Measurements from ENCODE around the gene AFAP1L2. TPM values are rescaled to one million over a fixed set of nuclear protein-coding genes. Genes with fewer than 3 reads are reported as not detected.

Gene AFAP1L2
- total RNA-seq, 1 donor, result 0.94 TPM

GRCh38 chr10:114311023-114311422 lies 93.3 kb downstream of the AFAP1L2 start:
- no peaks in the 10 kb centered on the region for H3K9me3 ChIP-seq (ENCODE audit: low read depth, low read length)
- H3K4me1 ChIP-seq (ENCODE audit: insufficient read depth, low read length), result no peaks in the 10 kb centered on the region
- H3K4me3 ChIP-seq (ENCODE audit: low read length), result no peak overlapping the region
- no peaks in the 10 kb centered on the region for H3K27me3 ChIP-seq (ENCODE audit: insufficient read depth, low read length)

GRCh38 chr10:114310346-114310745 lies 94.0 kb downstream of the AFAP1L2 start:
- H3K27me3 ChIP-seq (ENCODE audit: insufficient read depth, low read length), result no peaks in the 10 kb centered on the region
- no peaks in the 10 kb centered on the region for H3K4me1 ChIP-seq (ENCODE audit: insufficient read depth, low read length)
- no peaks in the 10 kb centered on the region for H3K9me3 ChIP-seq (ENCODE audit: low read depth, low read length)
- no peak overlapping the region for H3K4me3 ChIP-seq (ENCODE audit: low read length)

GRCh38 chr10:114309364-114309651 lies 95.0 kb downstream of the AFAP1L2 start:
- Histone ChIP-seq H3K4me1 (ENCODE audit: insufficient read depth, low read length) (peaks cover 5% of the 10 kb centered on the region), H3K4me3 (ENCODE audit: low read length) (no peak overlapping the region), H3K9me3 (ENCODE audit: low read depth, low read length) (no peaks in the 10 kb centered on the region), H3K27me3 (ENCODE audit: insufficient read depth, low read length) (no peaks in the 10 kb centered on the region)

GRCh38 chr10:114308531-114309363 lies 95.6 kb downstream of the AFAP1L2 start:
- Histone ChIP-seq H3K27me3 (ENCODE audit: insufficient read depth, low read length) (no peaks in the 10 kb centered on the region), H3K4me1 (ENCODE audit: insufficient read depth, low read length) (peaks cover 7% of the 10 kb centered on the region), H3K4me3 (ENCODE audit: low read length) (no peak overlapping the region), H3K9me3 (ENCODE audit: low read depth, low read length) (no peaks in the 10 kb centered on the region)

GRCh38 chr10:114307731-114308130 lies 96.6 kb downstream of the AFAP1L2 start:
- Histone ChIP-seq H3K9me3 (ENCODE audit: low read depth, low read length) (no peaks in the 10 kb centered on the region), H3K4me3 (ENCODE audit: low read length) (no peak overlapping the region), H3K4me1 (ENCODE audit: insufficient read depth, low read length) (peaks cover 7% of the 10 kb centered on the region), H3K27me3 (ENCODE audit: insufficient read depth, low read length) (no peaks in the 10 kb centered on the region)

GRCh38 chr10:114306116-114306973 lies 98.0 kb downstream of the AFAP1L2 start:
- Histone ChIP-seq H3K9me3 (ENCODE audit: low read depth, low read length) (no peaks in the 10 kb centered on the region), H3K4me1 (ENCODE audit: insufficient read depth, low read length) (peaks cover 7% of the 10 kb centered on the region), H3K4me3 (ENCODE audit: low read length) (no peak overlapping the region), H3K27me3 (ENCODE audit: insufficient read depth, low read length) (no peaks in the 10 kb centered on the region)

- Histone ChIP-seq H3K4me3 (ENCODE audit: low read length) (no peak overlapping the region), H3K4me1 (ENCODE audit: insufficient read depth, low read length) (peaks cover 7% of the 10 kb centered on the region)
Measured at GRCh38 chr10:114305521-114305925, 98.8 kb downstream of the AFAP1L2 start.

GRCh38 chr10:114304571-114305421 lies 99.5 kb downstream of the AFAP1L2 start:
- no peaks in the 10 kb centered on the region for H3K27me3 ChIP-seq (ENCODE audit: insufficient read depth, low read length)
- peaks cover 7% of the 10 kb centered on the region for H3K4me1 ChIP-seq (ENCODE audit: insufficient read depth, low read length)
- peak overlapping the region; percentile 44 for H3K4me3 ChIP-seq (ENCODE audit: low read length)
- no peaks in the 10 kb centered on the region for H3K9me3 ChIP-seq (ENCODE audit: low read depth, low read length)

More at GRCh38 chr10:114305521-114305925, 98.8 kb downstream of the AFAP1L2 start:
- Histone ChIP-seq H3K27me3 (ENCODE audit: insufficient read depth, low read length) (no peaks in the 10 kb centered on the region), H3K9me3 (ENCODE audit: low read depth, low read length) (no peaks in the 10 kb centered on the region)

GRCh38 chr10:114304017-114304570 lies 100.2 kb downstream of the AFAP1L2 start:
- no peaks in the 10 kb centered on the region for H3K27me3 ChIP-seq (ENCODE audit: insufficient read depth, low read length)
- peak overlapping the region; percentile 44 for H3K4me3 ChIP-seq (ENCODE audit: low read length)
- peaks cover 7% of the 10 kb centered on the region for H3K4me1 ChIP-seq (ENCODE audit: insufficient read depth, low read length)
- H3K9me3 ChIP-seq (ENCODE audit: low read depth, low read length), result no peaks in the 10 kb centered on the region

GRCh38 chr10:114303556-114303955 lies 100.7 kb downstream of the AFAP1L2 start:
- Histone ChIP-seq H3K9me3 (ENCODE audit: low read depth, low read length) (no peaks in the 10 kb centered on the region), H3K4me3 (ENCODE audit: low read length) (no peak overlapping the region), H3K27me3 (ENCODE audit: insufficient read depth, low read length) (no peaks in the 10 kb centered on the region), H3K4me1 (ENCODE audit: insufficient read depth, low read length) (peaks cover 7% of the 10 kb centered on the region)

GRCh38 chr10:114301951-114302710 lies 102.2 kb downstream of the AFAP1L2 start:
- Histone ChIP-seq H3K4me1 (ENCODE audit: insufficient read depth, low read length) (peaks cover 7% of the 10 kb centered on the region), H3K9me3 (ENCODE audit: low read depth, low read length) (no peaks in the 10 kb centered on the region), H3K4me3 (ENCODE audit: low read length) (no peak overlapping the region), H3K27me3 (ENCODE audit: insufficient read depth, low read length) (no peaks in the 10 kb centered on the region)

- Histone ChIP-seq H3K4me3 (ENCODE audit: low read length) (no peak overlapping the region), H3K9me3 (ENCODE audit: low read depth, low read length) (peaks cover 2% of the 10 kb centered on the region), H3K27me3 (ENCODE audit: insufficient read depth, low read length) (no peaks in the 10 kb centered on the region), H3K4me1 (ENCODE audit: insufficient read depth, low read length) (peaks cover 7% of the 10 kb centered on the region)
Measured at GRCh38 chr10:114301177-114301576, 103.1 kb downstream of the AFAP1L2 start.

- no peak overlapping the region for H3K4me3 ChIP-seq (ENCODE audit: low read length)
- peaks cover 13% of the 10 kb centered on the region for H3K9me3 ChIP-seq (ENCODE audit: low read depth, low read length)
- no peaks in the 10 kb centered on the region for H3K27me3 ChIP-seq (ENCODE audit: insufficient read depth, low read length)
- H3K4me1 ChIP-seq (ENCODE audit: insufficient read depth, low read length), result peaks cover 7% of the 10 kb centered on the region
Measured at GRCh38 chr10:114300036-114300645, 104.2 kb downstream of the AFAP1L2 start.

Measured in mononuclear cell (primary cell).